IPS-20b (cell line): Measurements from ENCODE around the gene VPS11.

ENCODE experiments used
- H3K27ac ChIP-seq: one replicate; pipeline ENCODE4 v1.5.1; 2013; ENCODE audit warnings: low read length
- H3K27me3 ChIP-seq: 2 replicates; pipeline ENCODE4 v1.6.1; 2013; ENCODE audit warnings: mild to moderate bottlenecking, low read length, inconsistent platforms; ENCODE audit not compliant: insufficient read depth
- H3K36me3 ChIP-seq: 2 replicates; pipeline ENCODE4 v1.6.1; 2013; ENCODE audit warnings: low read depth, mild to moderate bottlenecking, inconsistent platforms, low read length, moderate library complexity; ENCODE audit not compliant: insufficient read depth
- H3K4me1 ChIP-seq: 2 replicates; pipeline ENCODE4 v1.6.1; 2013; ENCODE audit warnings: mild to moderate bottlenecking, control low read depth, inconsistent platforms, low read length, moderate library complexity; ENCODE audit not compliant: insufficient read depth
- H3K4me3 ChIP-seq: 2 replicates; pipeline ENCODE4 v1.5.1; 2013; ENCODE audit warnings: mild to moderate bottlenecking, low read length, inconsistent platforms
- H3K9ac ChIP-seq: 2 replicates; pipeline ENCODE4 v1.6.1; 2013; ENCODE audit warnings: low read depth, mild to moderate bottlenecking, inconsistent platforms, low read length, moderate library complexity
- H3K9me3 ChIP-seq: 2 replicates; pipeline ENCODE4 v1.6.1; 2013; ENCODE audit warnings: mild to moderate bottlenecking, low read depth, low read length, inconsistent platforms; ENCODE audit not compliant: insufficient read depth

The VPS11 gene

DNA sequence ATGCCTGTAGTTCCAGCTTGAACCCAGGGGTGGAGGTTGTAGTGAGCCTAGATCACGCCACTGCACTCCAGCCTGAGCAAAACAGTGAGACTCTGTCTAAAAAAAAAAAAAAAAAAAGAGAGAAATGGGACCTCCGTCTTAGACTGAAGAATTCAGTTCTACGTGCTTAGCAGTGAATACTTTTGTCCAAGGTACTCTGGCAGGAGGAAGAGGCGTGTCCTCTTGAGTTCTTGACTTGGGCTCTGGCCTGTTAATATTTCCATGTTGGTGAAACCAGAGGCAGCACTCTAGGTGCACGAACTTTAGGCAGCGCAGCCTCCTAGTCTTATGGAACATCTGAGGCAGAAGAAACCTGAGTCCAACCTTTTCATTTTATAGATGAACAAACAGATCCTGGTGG is 19.5 kb downstream of the VPS11 start:
- peaks cover 45% of the 10 kb centered on the region for H3K36me3 ChIP-seq
- H3K27ac ChIP-seq, result no peak overlapping the region
- H3K9me3 ChIP-seq, result no peaks in the 10 kb centered on the region
- no peaks in the 10 kb centered on the region for H3K27me3 ChIP-seq
- H3K9ac ChIP-seq, result no peak overlapping the region; the same call in 1 of the 2 replicates
- H3K4me3 ChIP-seq, result no peak overlapping the region
- peaks cover 5% of the 10 kb centered on the region; the same call in 1 of the 2 replicates for H3K4me1 ChIP-seq

DNA sequence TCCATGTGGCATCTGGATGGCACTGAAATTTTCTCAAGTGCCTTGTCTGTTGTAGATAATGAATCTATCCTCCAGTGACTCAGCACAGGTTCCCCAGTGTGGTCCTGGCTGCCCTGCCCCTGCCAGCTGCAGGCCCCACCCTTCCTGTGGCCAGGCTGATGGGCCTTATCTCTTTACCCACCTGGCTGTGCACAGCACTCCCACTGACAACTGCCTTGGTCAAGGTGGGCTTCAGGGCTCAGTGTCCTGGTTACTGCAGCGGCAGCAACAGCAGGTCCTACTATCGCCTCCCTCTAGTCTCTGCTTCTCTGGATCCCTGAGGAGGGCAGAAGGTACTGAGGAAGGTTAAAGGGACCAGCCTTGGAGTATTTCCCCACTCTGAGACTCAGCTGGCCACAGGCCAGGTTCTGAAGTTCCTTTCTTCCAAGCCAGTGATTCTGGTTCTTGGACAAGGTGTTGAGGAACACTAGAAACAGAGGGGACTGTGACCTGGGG is 20.2 kb downstream of the VPS11 start:
- Histone ChIP-seq H3K9ac (no peak overlapping the region; the same call in 1 of the 2 replicates), H3K36me3 (peaks cover 47% of the 10 kb centered on the region), H3K9me3 (no peaks in the 10 kb centered on the region), H3K4me1 (peaks cover 5% of the 10 kb centered on the region; the same call in 1 of the 2 replicates), H3K27me3 (no peaks in the 10 kb centered on the region), H3K27ac (no peak overlapping the region), H3K4me3 (no peak overlapping the region)

DNA sequence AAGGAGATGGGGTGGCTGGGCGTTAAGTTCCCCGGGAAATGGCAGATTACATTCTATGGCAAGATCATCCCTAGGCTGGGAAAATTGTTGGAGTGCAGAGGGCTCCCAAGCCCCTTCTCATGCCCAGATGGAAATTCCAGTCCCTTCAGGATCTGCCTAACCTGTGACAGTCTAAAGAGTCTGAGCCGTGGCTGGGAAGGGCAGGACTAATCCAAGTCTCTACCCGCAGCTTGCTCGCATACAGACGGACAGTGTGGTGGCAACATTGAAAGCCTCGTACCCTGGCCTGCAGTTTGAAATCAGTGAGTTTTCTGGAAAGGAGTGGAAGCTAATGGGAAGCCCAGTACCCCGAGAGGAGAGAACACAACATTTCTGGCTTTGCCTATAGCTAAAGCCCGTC is 20.8 kb downstream of the VPS11 start:
- no peaks in the 10 kb centered on the region for H3K27me3 ChIP-seq
- H3K9ac ChIP-seq, result no peak overlapping the region
- peaks cover 5% of the 10 kb centered on the region; the same call in 1 of the 2 replicates for H3K4me1 ChIP-seq
- H3K27ac ChIP-seq, result no peak overlapping the region
- H3K4me3 ChIP-seq, result no peak overlapping the region
- H3K9me3 ChIP-seq, result no peaks in the 10 kb centered on the region
- H3K36me3 ChIP-seq, result peaks cover 53% of the 10 kb centered on the region

DNA sequence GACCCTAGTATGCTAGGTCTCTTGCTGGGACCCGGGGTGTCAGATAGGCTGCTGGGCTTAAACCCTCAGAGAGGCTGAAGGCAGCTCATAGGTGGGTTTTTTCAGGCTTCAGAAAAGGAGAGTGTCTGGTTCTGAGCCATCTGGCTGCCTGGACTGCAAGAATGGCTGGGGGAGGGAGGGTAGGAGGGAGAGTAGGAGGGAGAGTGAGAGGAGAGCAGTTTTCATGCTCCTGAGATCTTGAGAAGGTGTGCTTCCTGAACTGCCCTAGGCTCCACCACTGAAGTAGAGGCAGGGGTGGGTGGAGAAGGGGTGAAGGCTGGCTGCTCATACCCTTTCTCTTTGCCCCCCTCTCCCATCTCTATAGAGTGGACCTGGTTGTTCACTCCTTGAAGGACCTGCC is 21.7 kb downstream of the VPS11 start:
- H3K27ac ChIP-seq, result no peak overlapping the region
- no peak overlapping the region for H3K4me3 ChIP-seq
- peaks cover 5% of the 10 kb centered on the region; the same call in 1 of the 2 replicates for H3K4me1 ChIP-seq
- H3K9ac ChIP-seq, result no peak overlapping the region
- H3K36me3 ChIP-seq, result peaks cover 60% of the 10 kb centered on the region
- H3K27me3 ChIP-seq, result no peaks in the 10 kb centered on the region
- no peaks in the 10 kb centered on the region for H3K9me3 ChIP-seq

DNA sequence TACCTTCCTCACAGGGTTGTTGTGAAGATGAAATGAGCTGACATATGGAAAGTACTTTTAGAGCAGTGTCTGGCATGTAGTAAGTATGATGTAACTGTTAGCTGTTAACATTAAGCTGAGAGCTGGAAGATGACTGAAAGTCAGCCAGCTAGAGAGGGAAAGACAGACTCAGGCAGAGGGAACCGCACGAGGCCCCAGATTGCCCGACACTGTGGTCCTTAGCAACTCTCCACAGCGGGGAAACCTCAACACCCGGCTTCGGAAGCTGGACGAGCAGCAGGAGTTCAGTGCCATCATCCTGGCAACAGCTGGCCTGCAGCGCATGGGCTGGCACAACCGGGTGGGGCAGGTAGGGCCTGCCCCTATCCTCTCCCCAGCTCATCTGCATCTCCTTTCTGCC is 23.6 kb downstream of the VPS11 start:
- Histone ChIP-seq H3K9me3 (no peaks in the 10 kb centered on the region), H3K4me1 (peaks cover 4% of the 10 kb centered on the region; the same call in 1 of the 2 replicates), H3K36me3 (peaks cover 61% of the 10 kb centered on the region), H3K4me3 (no peak overlapping the region), H3K27ac (no peak overlapping the region), H3K27me3 (no peaks in the 10 kb centered on the region), H3K9ac (no peak overlapping the region)

DNA sequence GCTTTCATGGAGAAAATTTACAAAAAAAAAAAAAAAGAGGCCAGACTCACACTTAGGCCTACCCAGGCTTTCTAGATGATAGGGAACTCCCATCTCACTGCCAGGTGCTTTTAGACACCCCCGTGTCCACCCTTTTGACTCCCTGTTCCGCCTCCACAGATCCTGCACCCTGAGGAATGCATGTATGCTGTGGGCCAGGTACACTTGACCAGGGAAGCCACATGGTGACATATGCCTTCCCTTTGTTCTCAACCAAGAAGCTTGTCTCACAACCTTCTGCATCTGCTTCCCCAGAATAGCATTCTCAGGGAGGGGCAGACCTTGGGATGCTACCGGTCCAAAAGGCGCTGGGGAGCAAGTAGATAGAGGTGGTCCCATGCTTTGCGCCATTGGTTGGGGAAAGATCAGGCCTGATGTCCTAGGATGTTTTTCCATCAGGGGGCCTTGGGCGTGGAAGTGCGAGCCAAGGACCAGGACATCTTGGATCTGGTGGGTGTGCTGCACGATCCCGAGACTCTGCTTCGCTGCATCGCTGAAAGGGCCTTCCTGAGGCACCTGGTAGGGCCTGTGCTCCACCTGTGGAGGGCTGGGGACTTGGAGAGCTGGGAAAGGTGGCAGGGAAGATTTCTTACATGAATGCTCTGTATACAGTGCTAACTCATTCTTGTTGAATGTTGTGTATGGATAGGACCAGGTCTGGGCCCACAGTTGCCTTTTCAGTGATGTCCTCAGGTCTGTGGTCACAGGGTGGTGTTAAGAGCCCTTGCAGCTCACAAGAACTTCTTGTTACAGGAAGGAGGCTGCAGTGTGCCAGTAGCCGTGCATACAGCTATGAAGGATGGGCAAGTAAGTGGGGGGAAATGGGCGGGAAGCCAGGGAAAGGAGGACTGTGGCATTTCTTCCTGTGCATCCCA is 24.6 kb downstream of the VPS11 start:
- H3K27ac ChIP-seq, result no peak overlapping the region
- no peaks in the 10 kb centered on the region for H3K27me3 ChIP-seq
- H3K9me3 ChIP-seq, result no peaks in the 10 kb centered on the region
- peak overlapping the region; percentile 99; the same call in 1 of the 2 replicates for H3K9ac ChIP-seq
- H3K4me3 ChIP-seq, result peak overlapping the region; percentile 83
- peaks cover 4% of the 10 kb centered on the region; the same call in 1 of the 2 replicates for H3K4me1 ChIP-seq
- H3K36me3 ChIP-seq, result peaks cover 71% of the 10 kb centered on the region

DNA sequence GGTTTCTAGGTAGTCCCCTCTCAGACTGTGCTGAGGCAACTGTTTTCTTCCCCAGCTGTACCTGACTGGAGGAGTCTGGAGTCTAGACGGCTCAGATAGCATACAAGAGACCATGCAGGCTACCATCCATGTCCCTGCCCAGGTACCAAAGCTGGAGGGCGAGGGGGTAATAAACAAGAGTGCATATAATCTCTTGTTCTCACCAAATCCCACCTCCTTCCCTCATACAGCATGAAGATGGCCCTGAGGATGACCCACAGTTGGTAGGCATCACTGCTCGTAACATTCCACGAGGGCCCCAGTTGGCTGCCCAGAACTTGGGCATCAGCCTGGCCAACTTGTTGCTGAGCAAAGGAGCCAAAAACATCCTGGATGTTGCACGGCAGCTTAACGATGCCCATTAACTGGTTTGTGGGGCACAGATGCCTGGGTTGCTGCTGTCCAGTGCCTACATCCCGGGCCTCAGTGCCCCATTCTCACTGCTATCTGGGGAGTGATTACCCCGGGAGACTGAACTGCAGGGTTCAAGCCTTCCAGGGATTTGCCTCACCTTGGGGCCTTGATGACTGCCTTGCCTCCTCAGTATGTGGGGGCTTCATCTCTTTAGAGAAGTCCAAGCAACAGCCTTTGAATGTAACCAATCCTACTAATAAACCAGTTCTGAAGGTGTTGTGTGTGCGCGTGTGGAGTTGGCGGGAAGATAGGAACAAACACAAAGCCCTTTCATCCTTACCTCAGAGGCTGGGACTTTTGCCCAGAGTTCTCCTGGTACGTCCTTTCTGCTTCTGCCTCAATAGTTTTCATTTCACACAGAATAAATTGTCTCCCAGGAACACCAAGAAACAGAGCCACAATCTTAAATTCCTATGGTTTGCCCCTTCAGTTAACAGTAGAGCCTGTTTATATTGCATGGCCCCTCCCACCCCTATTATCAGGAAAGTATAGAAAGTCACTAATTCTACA is 25.5 kb downstream of the VPS11 start:
- Histone ChIP-seq H3K27me3 (no peaks in the 10 kb centered on the region), H3K4me3 (peak overlapping the region; percentile 83), H3K4me1 (peaks cover 4% of the 10 kb centered on the region; the same call in 1 of the 2 replicates), H3K9me3 (no peaks in the 10 kb centered on the region), H3K27ac (no peak overlapping the region), H3K36me3 (peaks cover 78% of the 10 kb centered on the region), H3K9ac (peak overlapping the region; percentile 99)

DNA sequence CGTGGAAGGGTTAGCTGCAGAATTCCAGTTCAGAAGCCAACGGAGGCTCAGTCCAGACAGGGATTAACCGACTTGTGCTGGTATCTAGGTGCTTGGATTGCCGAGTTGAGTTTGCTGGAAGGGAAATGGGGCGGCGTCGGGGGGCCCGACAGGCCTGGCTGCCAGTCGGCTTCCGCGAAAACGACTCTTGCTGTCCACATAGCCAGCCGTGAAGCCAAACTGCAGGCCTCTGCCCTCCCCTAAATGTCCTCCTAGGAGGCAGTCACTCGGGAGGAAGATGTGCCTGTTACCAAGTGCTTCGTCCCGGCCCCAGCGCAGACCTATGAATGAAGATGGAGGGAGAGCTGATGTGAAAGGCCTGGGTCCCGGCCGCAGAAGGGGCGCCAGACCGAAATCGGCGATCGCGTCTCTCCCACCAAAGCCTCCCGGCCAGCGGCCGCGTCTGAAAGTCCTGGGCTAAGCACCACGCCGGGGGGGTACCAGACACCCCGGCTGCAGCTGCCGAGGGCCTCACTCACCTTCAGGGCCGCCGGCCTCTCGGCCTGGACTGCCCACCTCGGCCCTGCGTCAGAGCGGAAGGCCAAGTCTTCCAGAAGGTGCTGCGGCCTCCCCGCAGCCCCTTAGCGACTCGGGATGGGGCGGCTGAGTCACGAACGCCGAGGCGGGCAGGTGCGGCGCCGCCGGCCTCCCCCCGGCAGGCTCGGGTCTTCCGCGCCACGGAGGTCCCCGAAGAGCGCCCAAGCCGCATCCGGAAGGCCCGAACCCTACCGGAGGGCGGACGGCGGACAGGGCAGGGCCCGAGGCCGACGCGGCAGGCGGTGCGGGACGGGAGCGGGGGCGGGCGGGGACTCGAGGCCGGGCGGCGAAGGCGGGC is 26.6 kb downstream of the VPS11 start:
- Histone ChIP-seq H3K9ac (peak overlapping the region; percentile 99), H3K4me3 (peak overlapping the region; percentile 83), H3K27ac (peak overlapping the region; percentile 55), H3K4me1 (peaks cover 4% of the 10 kb centered on the region; the same call in 1 of the 2 replicates), H3K36me3 (peaks cover 76% of the 10 kb centered on the region), H3K27me3 (no peaks in the 10 kb centered on the region), H3K9me3 (no peaks in the 10 kb centered on the region)

DNA sequence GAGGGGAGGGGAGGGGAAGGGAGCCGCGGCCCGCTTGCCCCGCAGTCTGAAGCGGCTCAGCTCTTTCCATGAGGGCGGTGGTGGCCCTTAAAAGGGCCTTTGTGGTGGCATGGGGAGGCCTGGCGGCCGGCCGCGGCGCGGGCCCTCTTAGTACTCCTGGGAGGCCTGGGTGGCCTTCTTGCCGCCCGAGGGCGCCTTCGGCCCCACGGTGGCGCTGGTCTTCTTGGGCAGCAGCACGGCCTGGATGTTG is 27.1 kb downstream of the VPS11 start:
- Histone ChIP-seq H3K27me3 (no peaks in the 10 kb centered on the region), H3K4me1 (peaks cover 4% of the 10 kb centered on the region; the same call in 1 of the 2 replicates), H3K27ac (peak overlapping the region; percentile 88), H3K9me3 (no peaks in the 10 kb centered on the region), H3K36me3 (peaks cover 71% of the 10 kb centered on the region), H3K9ac (peak overlapping the region; percentile 99), H3K4me3 (peak overlapping the region; percentile 83)

DNA sequence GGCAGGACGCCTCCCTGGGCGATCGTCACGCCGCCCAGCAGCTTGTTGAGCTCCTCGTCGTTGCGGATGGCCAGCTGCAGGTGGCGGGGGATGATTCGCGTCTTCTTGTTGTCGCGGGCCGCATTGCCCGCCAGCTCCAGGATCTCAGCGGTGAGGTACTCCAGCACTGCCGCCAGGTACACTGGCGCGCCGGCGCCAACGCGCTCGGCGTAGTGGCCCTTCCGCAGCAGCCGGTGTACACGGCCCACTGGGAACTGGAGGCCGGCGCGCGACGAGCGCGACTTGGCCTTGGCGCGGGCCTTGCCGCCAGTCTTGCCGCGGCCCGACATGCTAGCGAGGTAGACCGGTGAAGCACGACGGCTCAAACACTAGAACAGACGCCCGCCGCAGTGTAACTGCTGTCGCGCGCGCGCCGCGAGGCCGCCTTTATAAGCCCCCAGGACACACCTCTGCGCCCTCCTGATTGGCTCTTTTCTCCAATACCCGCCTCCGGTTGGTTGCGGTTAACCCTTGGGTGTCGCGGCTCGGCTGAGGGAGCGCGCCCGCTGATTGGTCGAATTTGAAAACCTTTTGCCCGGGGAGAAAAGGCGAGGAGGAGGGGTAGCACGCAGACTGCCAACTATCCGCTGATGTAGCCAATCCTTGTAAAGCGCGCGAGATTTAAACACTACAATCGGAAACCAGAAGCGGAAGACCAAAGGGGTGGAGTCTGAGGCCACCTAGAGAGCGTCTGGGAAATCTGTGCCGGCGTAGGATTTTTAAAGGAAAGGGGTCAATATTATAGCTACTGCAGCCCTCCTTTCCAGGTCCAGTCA is 27.7 kb downstream of the VPS11 start:
- peak overlapping the region; percentile 83 for H3K4me3 ChIP-seq
- H3K9ac ChIP-seq, result peak overlapping the region; percentile 99
- peak overlapping the region; percentile 88 for H3K27ac ChIP-seq
- peaks cover 65% of the 10 kb centered on the region for H3K36me3 ChIP-seq
- H3K27me3 ChIP-seq, result no peaks in the 10 kb centered on the region
- H3K9me3 ChIP-seq, result no peaks in the 10 kb centered on the region
- H3K4me1 ChIP-seq, result peaks cover 7% of the 10 kb centered on the region; the same call in 1 of the 2 replicates
